GM12878 (cell line): ENCODE results near the gene HSD17B2. TPM values are rescaled to one million over a fixed set of nuclear protein-coding genes. Genes with fewer than 3 reads are reported as not detected.

Experiments
- ATAC-seq: fragments of 200-7000 bp; cut with Tn5 transposase; 3 replicates; pipeline ENCODE4 v1.9.1; 2020; ENCODE audit warnings: mild to moderate bottlenecking, moderate library complexity
- BruUV-seq: library from RNA; stranded (reverse); fragments of 400-500 nt; replicated peaks from 2 replicates; lab custom pipeline; 2021; lab: Mats Ljungman, UMichigan
- CTCF ChIA-PET: fragments of 300-600 bp; sonication (Branson Sonifier 250); formaldehyde crosslinking; extraction: SDS; loops from one replicate; lab custom pipeline; 2021; ENCODE audit warnings: inconsistent platforms; lab: Yijun Ruan, JAX
- POLR2A ChIA-PET: fragments of 350-600 bp; formaldehyde crosslinking; extraction: SDS; loops from one replicate; lab custom pipeline; 2021; ENCODE audit warnings: inconsistent platforms; lab: Charles Lee
- RAD21 ChIA-PET: fragments of 300-600 bp; sonication (Branson Sonifier 250); formaldehyde crosslinking; loops from one replicate; lab custom pipeline; 2023; ENCODE audit warnings: antibody characterized with exemption; ENCODE audit not compliant: unreplicated experiment; lab: Charles Lee
- SMC1A ChIA-PET: fragments of 300-600 bp; sonication (Branson Sonifier 250); formaldehyde crosslinking; loops from one replicate; lab custom pipeline; 2023; ENCODE audit not compliant: unreplicated experiment, uncharacterized antibody; lab: Charles Lee
- DNase-seq: peaks from one replicate; pipeline ENCODE4 v3.0.0-alpha.2; 2011; ENCODE audit warnings: low read depth, low spot score
- FAIRE-seq: peaks from 3 replicates; lab custom pipeline; 2011; peaks lifted over from hg19 to GRCh38; lab: Jason Lieb, UNC
- H2AFZ ChIP-seq: 2 replicates; pipeline ENCODE4 v1.6.0; 2011; ENCODE audit warnings: low read depth, low read length, control low read depth; ENCODE audit not compliant: control insufficient read depth
- H3K27ac ChIP-seq: 2 replicates; pipeline ENCODE4 v1.5.1; 2011; ENCODE audit warnings: control low read depth; ENCODE audit not compliant: control insufficient read depth, insufficient read depth
- H3K27me3 ChIP-seq, 2 experiments: replicated peaks in 1 of 2; 2 replicates each; pipeline versions ENCODE4 v1.6.0 to v1.6.1; 2011; ENCODE audit warnings: low read length in 1 of 2; ENCODE audit not compliant: control insufficient read depth in 2 of 2, insufficient read depth in 2 of 2
- H3K36me3 ChIP-seq, 2 experiments: 2 replicates each; pipeline ENCODE4 v1.5.1; 2011; ENCODE audit warnings: low read length in 1 of 2; ENCODE audit not compliant: control insufficient read depth in 2 of 2, insufficient read depth in 2 of 2
- H3K4me1 ChIP-seq: 2 replicates; pipeline ENCODE4 v1.6.1; 2011; ENCODE audit warnings: mild to moderate bottlenecking, low read length, moderate library complexity, mixed read lengths; ENCODE audit not compliant: control insufficient read depth, insufficient read depth
- H3K4me2 ChIP-seq: 2 replicates; pipeline ENCODE4 v1.6.0; 2011; ENCODE audit warnings: control low read depth; ENCODE audit not compliant: control insufficient read depth, insufficient read depth
- H3K4me3 ChIP-seq: fragments of 200-600 bp; sonication (generic); 2 replicates; pipeline ENCODE4 v1.5.1; 2016
- H3K79me2 ChIP-seq: 2 replicates; pipeline ENCODE4 v1.6.0; 2011; ENCODE audit warnings: low read length; ENCODE audit not compliant: control insufficient read depth, insufficient read depth
- H3K9ac ChIP-seq: 2 replicates; pipeline ENCODE4 v1.8.0; 2011; ENCODE audit warnings: low read length, control low read depth, mixed read lengths; ENCODE audit not compliant: control insufficient read depth, insufficient read depth
- H3K9me3 ChIP-seq: replicated peaks from 3 replicates; pipeline ENCODE4 v1.5.1; 2011; ENCODE audit warnings: mild to moderate bottlenecking, low read length; ENCODE audit not compliant: control insufficient read depth, insufficient read depth
- H4K20me1 ChIP-seq: 2 replicates; pipeline ENCODE4 v1.6.0; 2011; ENCODE audit not compliant: control insufficient read depth, insufficient read depth
- BCLAF1 ChIP-seq: fragments of 450-650 bp; IDR thresholded peaks from 2 replicates; pipeline ENCODE4 v1.6.1; 2017; ENCODE audit warnings: antibody characterized with exemption, mild to moderate bottlenecking, moderate library complexity
- CBX5 ChIP-seq: sonication (generic); IDR thresholded peaks from 2 replicates; pipeline ENCODE4 v1.6.1; 2016; ENCODE audit warnings: low read depth, moderate library complexity, mild to moderate bottlenecking, inconsistent platforms
- CEBPZ ChIP-seq: fragments of 150-350 bp; IDR thresholded peaks from 2 replicates; pipeline ENCODE4 v1.6.1; 2016; ENCODE audit warnings: low read depth, low read length
- CREM ChIP-seq: IDR thresholded peaks from 2 replicates; pipeline ENCODE4 v1.6.1; 2014; ENCODE audit warnings: antibody characterized with exemption, low read depth
- EGR1 ChIP-seq, 2 experiments: IDR thresholded peaks; 1 replicate in 1 of 2; 2 replicates in 1 of 2; pipeline ENCODE4 v1.6.1; 2011 to 2012; ENCODE audit warnings: low read depth in 2 of 2, low read length in 2 of 2, borderline replicate concordance in 1 of 2, mild to moderate bottlenecking in 1 of 2, moderate library complexity in 1 of 2
- FOXK2 ChIP-seq: fragments of 450-650 bp; IDR thresholded peaks from 2 replicates; pipeline ENCODE4 v1.6.1; 2017; ENCODE audit warnings: mild to moderate bottlenecking, moderate library complexity
- FOXM1 ChIP-seq: IDR thresholded peaks from 2 replicates; pipeline ENCODE4 v1.6.1; 2012; ENCODE audit warnings: low read depth, mild to moderate bottlenecking, inconsistent platforms, low read length, moderate library complexity
- MAX ChIP-seq: IDR thresholded peaks from 2 replicates; pipeline ENCODE4 v1.6.1; 2012; ENCODE audit warnings: low read depth, low read length, improper control_type of control experiment
- MEF2B ChIP-seq: fragments of 450-650 bp; IDR thresholded peaks from 2 replicates; pipeline ENCODE4 v1.6.1; 2018; ENCODE audit warnings: mild to moderate bottlenecking, moderate library complexity; ENCODE audit not compliant: partially characterized antibody, poor library complexity, severe bottlenecking
- MTA2 ChIP-seq: fragments of 450-650 bp; IDR thresholded peaks from 2 replicates; pipeline ENCODE4 v1.6.1; 2016; ENCODE audit warnings: low read depth, mild to moderate bottlenecking, moderate library complexity
- RB1 ChIP-seq: fragments of 450-650 bp; formaldehyde crosslinking; IDR thresholded peaks from 2 replicates; pipeline ENCODE4 v1.6.1; 2017; ENCODE audit warnings: mild to moderate bottlenecking, borderline replicate concordance
- TCF7 ChIP-seq: IDR thresholded peaks from 2 replicates; pipeline ENCODE4 v1.6.1; 2014; ENCODE audit warnings: antibody characterized with exemption, borderline replicate concordance
- ZNF207 ChIP-seq: fragments of 450-650 bp; IDR thresholded peaks from 2 replicates; pipeline ENCODE4 v1.6.1; 2014; ENCODE audit warnings: antibody characterized with exemption, mild to moderate bottlenecking, borderline replicate concordance
- ZNF274 ChIP-seq: IDR thresholded peaks from one replicate; pipeline ENCODE4 v1.8.0; 2011; ENCODE audit not compliant: insufficient read length, insufficient read depth
- WGBS: methylation state at CpG from one replicate; pipeline ENCODE4 v1.1.6; 2016; ENCODE audit warnings: low lambda C conversion rate; ENCODE audit not compliant: insufficient replicate concordance, insufficient coverage; ENCODE audit errors: missing lambda C conversion rate; 5-methylcytosine and 5-hydroxymethylcytosine counted together
- in situ Hi-C: fragments of 300-500 bp; cut with MboI; formaldehyde crosslinking; loops from 9 replicates; pipeline ENCODE4 v1.14.3; 2018; ENCODE audit warnings: mixed read lengths
- intact Hi-C: fragments of 100-400 bp; cut with micrococcal nuclease; formaldehyde crosslinking; loops from one replicate; pipeline ENCODE4 v1.14.2; 2022; ENCODE audit not compliant: unreplicated experiment
- polyA plus RNA-seq, 11 experiments: library from polyadenylated mRNA; depleted of rRNA in 4 of 11; unstranded in 6 of 11; stranded (reverse) in 5 of 11; fragments of >200 nt; fragmentation: Nextera tagmentation in 4 of 11; fragmentation: Illumina TruSeq in 1 of 11; extraction: Ambion mirVana in 4 of 11; extraction: Trizol in 1 of 11; gene quantifications; 1 replicate in 1 of 11; 2 replicates in 10 of 11; pipeline versions ENCODE4 v1.2.1 to v1.2.3, GENCODE V29; 2011 to 2016; ENCODE audit warnings: inconsistent platforms in 2 of 11, missing spikeins in 2 of 11, low read depth in 1 of 11
- total RNA-seq, 4 experiments: library from RNA; depleted of rRNA in 3 of 4; stranded (reverse); fragments of >200 nt in 3 of 4; fragmentation: Illumina TruSeq in 1 of 4; extraction: Trizol in 1 of 4; gene quantifications; 2 replicates each; pipeline versions ENCODE4 v1.2.1 to v1.2.3, GENCODE V29; 2013 to 2021

The HSD17B2 gene
- total and polyA plus RNA-seq, 10 of the 15 experiments (the other 5 are each of a cell fraction or from before 2014, with no cell fraction given) = not detected

GRCh38 chr16:82017911-82018568, 17.0 kb upstream of the HSD17B2 start:
- ChIA-PET POLR2A (no interaction called here), CTCF (no interaction called here), RAD21 (no interaction called here), SMC1A (no interaction called here)
- intact Hi-C loops = no loop called here
- H2AFZ ChIP-seq = no peak overlapping the region
- H3K9ac ChIP-seq = no peak overlapping the region
- no peak overlapping the region for H3K4me2 ChIP-seq
- no peak overlapping the region for H3K4me3 ChIP-seq
- no peaks in the 10 kb centered on the region for H3K4me1 ChIP-seq
- H3K36me3 ChIP-seq = no peaks in the 10 kb centered on the region
- BruUV-seq = no TSS peak
- H3K9me3 ChIP-seq = no peaks in the 10 kb centered on the region; the same call in 2 of the 3 replicates
- in situ Hi-C loops = no loop called here
- H3K79me2 ChIP-seq = no peaks in the 10 kb centered on the region
- ATAC-seq (no peak), FAIRE-seq (no peak), DNase-seq (no peak)
- H3K27me3 ChIP-seq = no peaks in the 10 kb centered on the region
- 1% methylated on average over 6 of the region's 6 CpGs for WGBS
- H3K27ac ChIP-seq = no peak overlapping the region
- no peaks in the 10 kb centered on the region for H4K20me1 ChIP-seq
- no peak for TF ChIP-seq MTA2
- TF ChIP-seq CBX5 = no peak
- no peak for TF ChIP-seq RB1
- no peak for TF ChIP-seq CEBPZ
- TF ChIP-seq FOXM1 = no peak
- no peak for TF ChIP-seq BCLAF1
- TF ChIP-seq EGR1 (IDR thresholded peaks at IDR 0.05; ENCODE audit: borderline replicate concordance in 1 of 2, low read depth in 2 of 2, low read length in 2 of 2) = no peak
- TF ChIP-seq MAX = no peak
- no peak for TF ChIP-seq MEF2B
- TF ChIP-seq TCF7 = no peak
- TF ChIP-seq CREM = no peak
- no peak for TF ChIP-seq FOXK2
- TF ChIP-seq ZNF274 = no peak
- TF ChIP-seq ZNF207 = no peak
